SK-N-DZ (cell line): ENCODE data around the gene ZNF747.
"Not testable (repeated sequence)": the region's sequence is repeated elsewhere in the genome, so short reads cannot be mapped to it uniquely, and the experiment has no call there.

Source experiments
- DNase-seq: peaks from one replicate; pipeline ENCODE4 v3.0.0-alpha.2; 2015; ENCODE audit warnings: low spot score

The ZNF747 gene

DNA sequence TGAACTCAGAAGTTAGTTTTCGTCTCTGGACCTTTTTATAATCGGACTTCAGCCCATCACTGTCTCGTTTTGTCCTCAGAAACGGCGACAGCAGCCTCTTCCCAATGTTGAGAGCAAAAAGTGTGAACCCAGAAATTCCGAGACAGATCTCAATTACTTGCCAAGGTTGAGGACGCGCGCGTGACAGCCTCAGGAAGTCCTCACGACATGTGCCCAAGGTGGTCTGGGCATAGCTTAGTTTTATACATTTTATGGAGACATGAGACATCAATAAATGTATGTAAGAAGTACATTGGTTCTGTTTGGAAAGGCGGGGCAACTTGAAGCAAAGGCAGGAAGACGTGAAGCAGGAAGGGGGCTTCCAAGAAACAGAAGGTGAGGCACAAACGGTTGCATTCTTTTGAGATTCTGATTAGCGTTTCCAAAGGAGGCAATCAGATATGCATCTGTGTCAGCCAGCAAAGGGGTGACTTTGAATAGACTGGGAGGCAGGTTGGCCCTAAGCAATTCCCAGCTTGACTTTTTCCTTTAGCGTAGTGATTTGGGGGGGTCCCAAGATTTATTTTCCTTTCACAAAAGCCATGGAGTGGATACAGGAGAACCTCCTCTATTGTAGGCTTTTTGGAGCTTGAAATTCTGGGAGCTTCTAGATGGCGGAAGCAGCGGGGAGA is 583 bp upstream of the ZNF747 start:
- no peak for DNase-seq

GRCh38 chr16:30533748-30534367 is 800 bp downstream of the ZNF747 start:
- no peak for DNase-seq

GRCh38 chr16:30533146-30533522 is 1.5 kb downstream of the ZNF747 start:
- no peak for DNase-seq

DNA sequence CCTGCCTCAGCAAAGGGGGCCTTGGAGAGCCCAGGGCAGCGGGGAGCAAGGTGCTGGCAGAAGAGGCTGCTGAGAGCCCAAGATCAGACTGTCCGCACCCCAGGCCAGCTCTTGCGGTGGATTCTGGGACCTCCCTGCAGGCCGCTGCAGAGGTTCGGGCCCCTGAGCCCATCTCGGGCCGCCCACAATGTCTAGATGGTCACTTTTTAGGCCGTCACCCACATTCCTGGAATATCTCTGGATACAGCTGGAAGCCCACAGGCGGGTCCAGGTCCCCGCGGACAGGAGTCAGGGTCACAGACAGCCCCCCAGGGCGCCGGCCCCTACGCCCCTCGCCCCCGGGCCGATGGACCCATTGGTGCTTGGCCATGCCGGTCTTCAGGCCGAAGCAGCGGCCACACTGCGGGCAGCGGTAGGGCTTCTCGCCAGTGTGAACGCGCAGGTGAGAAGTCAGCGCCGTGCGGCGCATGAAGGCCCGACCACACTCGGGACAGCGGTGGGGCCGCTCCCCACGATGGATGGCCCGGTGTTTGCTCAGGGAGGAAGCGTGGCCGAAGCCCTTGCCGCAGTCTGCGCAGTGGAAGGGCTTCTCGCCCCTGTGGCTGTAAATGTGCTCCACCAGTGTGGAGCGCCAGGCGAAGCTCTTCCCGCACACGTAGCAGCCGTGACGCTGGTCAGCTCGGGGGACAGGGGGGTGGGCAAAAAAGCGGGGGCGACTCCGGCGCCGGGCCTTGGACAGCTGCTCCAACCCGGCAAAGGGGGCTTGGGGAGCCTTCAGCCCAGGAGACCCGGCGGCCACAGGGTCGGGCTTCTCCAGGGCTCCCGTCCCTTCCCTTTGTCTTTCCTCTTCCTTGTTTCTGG is 2.1 kb downstream of the ZNF747 start:
- DNase-seq = no peak

GRCh38 chr16:30530163-30531037 is 4.3 kb downstream of the ZNF747 start:
- DNase-seq = no peak

- no peak for DNase-seq
Measured at GRCh38 chr16:30528799-30529457, 5.7 kb downstream of the ZNF747 start.

DNA sequence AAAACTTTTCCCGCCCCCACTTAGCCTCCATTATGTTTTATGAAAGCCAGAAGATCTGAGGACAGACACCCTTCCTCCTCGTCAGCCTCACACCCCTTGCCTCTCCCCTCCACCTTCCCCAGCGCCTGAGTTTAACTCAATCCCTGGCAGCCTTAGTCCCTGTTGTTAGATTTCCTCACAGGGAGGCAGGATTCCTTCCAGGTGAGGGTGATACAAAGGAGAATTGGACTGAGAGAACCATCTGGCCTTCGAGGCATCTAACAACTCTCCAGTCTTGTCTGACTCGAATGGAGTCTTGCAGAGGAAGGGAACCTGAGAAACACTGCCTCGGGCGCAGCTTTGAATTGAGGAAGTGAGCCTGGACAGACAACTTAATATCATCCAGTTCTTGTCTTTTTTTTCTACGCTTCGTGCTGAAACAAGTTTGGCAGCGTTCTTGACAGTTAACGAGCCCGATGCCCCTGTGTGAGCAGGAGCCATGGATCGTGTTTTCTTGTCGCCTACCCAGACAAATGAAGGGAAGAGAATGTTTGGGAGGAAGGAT is 7.0 kb downstream of the ZNF747 start:
- no peak for DNase-seq

DNA sequence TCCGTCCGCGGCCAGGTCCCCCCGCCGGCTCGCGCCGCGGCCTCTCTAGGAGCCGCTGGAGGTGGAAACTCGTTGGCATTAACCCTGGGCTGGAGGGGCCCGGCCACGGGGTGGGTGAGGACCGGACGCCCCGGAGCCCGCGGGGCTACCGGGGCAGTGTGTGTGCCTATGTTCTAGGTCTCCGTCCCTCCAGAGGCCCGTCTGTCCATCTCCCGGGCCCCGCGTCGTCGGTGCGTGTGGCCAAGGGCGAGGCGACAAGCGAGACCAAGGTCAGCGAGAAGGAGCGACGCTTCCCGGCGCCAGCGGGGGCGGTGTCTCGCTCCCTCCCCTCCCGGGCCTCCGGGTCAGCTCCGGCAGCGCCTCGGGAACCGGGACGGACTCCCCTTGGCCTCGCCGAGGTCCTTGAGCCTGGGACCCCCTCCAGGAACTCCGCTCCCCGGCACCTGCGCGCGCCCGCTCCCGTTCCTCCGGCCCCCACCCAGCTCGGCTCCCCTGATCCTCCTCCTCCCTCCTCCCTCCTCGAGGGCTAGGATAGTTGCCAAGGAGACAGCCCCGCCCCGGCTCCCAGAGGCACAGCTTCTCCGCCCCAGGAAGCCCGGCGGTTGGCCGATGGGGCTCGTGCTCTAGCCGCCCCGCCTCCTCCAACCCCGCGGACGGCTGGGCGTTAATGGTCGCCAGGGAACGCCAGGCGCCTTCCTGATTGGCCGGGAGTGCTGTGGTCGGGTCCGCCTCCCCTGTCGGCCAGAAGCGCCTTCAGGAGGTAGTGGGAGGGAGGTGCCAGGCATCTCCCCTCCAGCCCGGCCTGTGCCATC is 7.6 kb downstream of the ZNF747 start:
- peak; percentile 98 for DNase-seq

GRCh38 chr16:30526137-30526822 is 8.4 kb downstream of the ZNF747 start, which contains the start of gene ZNF768:
Gene ZNF768 (minus strand): TSS chr16:30526566. CDS start chr16:30526413, 153 bp downstream.
- no peak for DNase-seq

GRCh38 chr16:30525844-30526136 is 8.9 kb downstream of the ZNF747 start:
- DNase-seq = no peak

GRCh38 chr16:30524575-30525568 is 9.8 kb downstream of the ZNF747 start:
- DNase-seq = no peak

- no peak for DNase-seq
Measured at GRCh38 chr16:30523768-30524574, 10.7 kb downstream of the ZNF747 start.

DNA sequence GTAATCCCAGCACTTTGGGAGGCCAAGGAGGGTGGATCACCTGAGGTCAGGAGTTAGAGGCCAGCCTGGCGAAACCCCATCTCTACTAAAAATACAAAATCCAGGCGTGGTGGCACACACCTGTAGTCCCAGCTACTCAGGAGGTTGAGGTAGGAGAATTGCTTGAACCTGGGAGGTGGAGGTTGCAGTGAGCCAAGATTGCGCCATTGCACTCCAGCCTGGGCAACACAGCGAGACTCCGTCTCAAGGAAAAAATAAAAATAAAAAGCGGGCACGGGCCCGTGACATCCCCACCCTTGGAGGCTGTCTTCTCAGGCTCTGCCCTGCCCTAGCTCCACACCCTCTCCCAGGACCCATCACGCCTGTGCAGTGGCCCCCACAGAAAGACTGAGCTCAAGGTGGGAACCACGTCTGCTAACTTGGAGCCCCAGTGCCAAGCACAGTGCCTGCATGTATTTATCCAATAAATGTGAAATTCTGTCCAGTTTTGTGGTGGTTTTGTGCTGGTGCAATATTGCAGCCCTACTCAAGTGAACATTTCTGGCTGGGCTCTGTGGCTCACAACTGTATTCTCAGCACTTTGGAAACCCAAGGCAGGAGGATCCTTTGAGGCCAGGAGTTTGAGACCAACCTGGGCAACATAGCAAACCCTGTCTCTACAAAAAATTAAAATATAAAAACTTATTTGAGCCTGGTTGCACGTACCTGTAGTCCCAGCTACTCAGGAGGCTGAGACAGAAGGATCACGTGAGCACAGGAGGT is 11.8 kb downstream of the ZNF747 start:
- DNase-seq = not testable (repeated sequence)

GRCh38 chr16:30521873-30522641 is 12.6 kb downstream of the ZNF747 start:
- DNase-seq = peak; percentile 37

GRCh38 chr16:30521476-30521872 is 13.2 kb downstream of the ZNF747 start:
- DNase-seq = no peak
